GM12878 (cell line): ENCODE results near the gene MRPL16. TPM values are rescaled to one million over a fixed set of nuclear protein-coding genes. Genes with fewer than 3 reads are reported as not detected.

ENCODE experiments used
- ATAC-seq: fragments of 200-7000 bp; cut with Tn5 transposase; 3 replicates; pipeline ENCODE4 v1.9.1; 2020; ENCODE audit warnings: mild to moderate bottlenecking, moderate library complexity
- BruUV-seq: library from RNA; stranded (reverse); fragments of 400-500 nt; replicated peaks from 2 replicates; lab custom pipeline; 2021; lab: Mats Ljungman, UMichigan
- CTCF ChIA-PET: fragments of 300-600 bp; sonication (Branson Sonifier 250); formaldehyde crosslinking; extraction: SDS; loops from one replicate; lab custom pipeline; 2021; ENCODE audit warnings: inconsistent platforms; lab: Yijun Ruan, JAX
- POLR2A ChIA-PET: fragments of 350-600 bp; formaldehyde crosslinking; extraction: SDS; loops from one replicate; lab custom pipeline; 2021; ENCODE audit warnings: inconsistent platforms; lab: Charles Lee
- RAD21 ChIA-PET: fragments of 300-600 bp; sonication (Branson Sonifier 250); formaldehyde crosslinking; loops from one replicate; lab custom pipeline; 2023; ENCODE audit warnings: antibody characterized with exemption; ENCODE audit not compliant: unreplicated experiment; lab: Charles Lee
- SMC1A ChIA-PET: fragments of 300-600 bp; sonication (Branson Sonifier 250); formaldehyde crosslinking; loops from one replicate; lab custom pipeline; 2023; ENCODE audit not compliant: unreplicated experiment, uncharacterized antibody; lab: Charles Lee
- DNase-seq: peaks from one replicate; pipeline ENCODE4 v3.0.0-alpha.2; 2011; ENCODE audit warnings: low read depth, low spot score
- FAIRE-seq: peaks from 3 replicates; lab custom pipeline; 2011; peaks lifted over from hg19 to GRCh38; lab: Jason Lieb, UNC
- H2AFZ ChIP-seq: 2 replicates; pipeline ENCODE4 v1.6.0; 2011; ENCODE audit warnings: low read depth, low read length, control low read depth; ENCODE audit not compliant: control insufficient read depth
- H3K27ac ChIP-seq: 2 replicates; pipeline ENCODE4 v1.5.1; 2011; ENCODE audit warnings: control low read depth; ENCODE audit not compliant: control insufficient read depth, insufficient read depth
- H3K27me3 ChIP-seq, 2 experiments: replicated peaks in 1 of 2; 2 replicates each; pipeline versions ENCODE4 v1.6.0 to v1.6.1; 2011; ENCODE audit warnings: low read length in 1 of 2; ENCODE audit not compliant: control insufficient read depth in 2 of 2, insufficient read depth in 2 of 2
- H3K36me3 ChIP-seq, 2 experiments: 2 replicates each; pipeline ENCODE4 v1.5.1; 2011; ENCODE audit warnings: low read length in 1 of 2; ENCODE audit not compliant: control insufficient read depth in 2 of 2, insufficient read depth in 2 of 2
- H3K4me1 ChIP-seq: 2 replicates; pipeline ENCODE4 v1.6.1; 2011; ENCODE audit warnings: mild to moderate bottlenecking, low read length, moderate library complexity, mixed read lengths; ENCODE audit not compliant: control insufficient read depth, insufficient read depth
- H3K4me2 ChIP-seq: 2 replicates; pipeline ENCODE4 v1.6.0; 2011; ENCODE audit warnings: control low read depth; ENCODE audit not compliant: control insufficient read depth, insufficient read depth
- H3K4me3 ChIP-seq: fragments of 200-600 bp; sonication (generic); 2 replicates; pipeline ENCODE4 v1.5.1; 2016
- H3K79me2 ChIP-seq: 2 replicates; pipeline ENCODE4 v1.6.0; 2011; ENCODE audit warnings: low read length; ENCODE audit not compliant: control insufficient read depth, insufficient read depth
- H3K9ac ChIP-seq: 2 replicates; pipeline ENCODE4 v1.8.0; 2011; ENCODE audit warnings: low read length, control low read depth, mixed read lengths; ENCODE audit not compliant: control insufficient read depth, insufficient read depth
- H3K9me3 ChIP-seq: replicated peaks from 3 replicates; pipeline ENCODE4 v1.5.1; 2011; ENCODE audit warnings: mild to moderate bottlenecking, low read length; ENCODE audit not compliant: control insufficient read depth, insufficient read depth
- H4K20me1 ChIP-seq: 2 replicates; pipeline ENCODE4 v1.6.0; 2011; ENCODE audit not compliant: control insufficient read depth, insufficient read depth
- BHLHE40 ChIP-seq, 2 experiments: fragments of 450-650 bp in 1 of 2; IDR thresholded peaks; 2 replicates each; pipeline ENCODE4 v1.6.1; 2011 to 2017; ENCODE audit warnings: low read depth in 2 of 2, borderline replicate concordance in 1 of 2, improper control_type of control experiment in 1 of 2, low read length in 1 of 2, mild to moderate bottlenecking in 1 of 2
- CHD2 ChIP-seq: IDR thresholded peaks from 2 replicates; pipeline ENCODE4 v1.6.1; 2011; ENCODE audit warnings: low read depth, low read length, improper control_type of control experiment, borderline replicate concordance
- CREM ChIP-seq: IDR thresholded peaks from 2 replicates; pipeline ENCODE4 v1.6.1; 2014; ENCODE audit warnings: antibody characterized with exemption, low read depth
- CUX1 ChIP-seq: IDR thresholded peaks from 2 replicates; pipeline ENCODE4 v1.6.1; 2012; ENCODE audit warnings: improper control_type of control experiment, low read depth, low read length; ENCODE audit not compliant: insufficient replicate concordance
- EZH2 ChIP-seq: IDR thresholded peaks from 2 replicates; pipeline ENCODE4 v1.6.1; 2012; ENCODE audit warnings: low read depth, mild to moderate bottlenecking, control low read depth, inconsistent platforms, low read length, borderline replicate concordance; ENCODE audit not compliant: control insufficient read depth
- IRF4 ChIP-seq: IDR thresholded peaks from 2 replicates; pipeline ENCODE4 v1.6.1; 2011; ENCODE audit warnings: low read depth, low read length
- MTA2 ChIP-seq: fragments of 450-650 bp; IDR thresholded peaks from 2 replicates; pipeline ENCODE4 v1.6.1; 2016; ENCODE audit warnings: low read depth, mild to moderate bottlenecking, moderate library complexity
- MYC ChIP-seq: IDR thresholded peaks from 2 replicates; pipeline ENCODE4 v1.6.1; 2011; ENCODE audit warnings: mild to moderate bottlenecking, low read length, moderate library complexity, inconsistent platforms; ENCODE audit not compliant: insufficient read depth, insufficient replicate concordance, insufficient read length, severe bottlenecking
- NFIC ChIP-seq: IDR thresholded peaks from 2 replicates; pipeline ENCODE4 v1.6.1; 2012; ENCODE audit warnings: low read depth, mild to moderate bottlenecking, inconsistent platforms, low read length, moderate library complexity
- NR2F1 ChIP-seq: fragments of 450-650 bp; conservative IDR thresholded peaks from 2 replicates; pipeline ENCODE4 v1.6.1; 2017; ENCODE audit warnings: mild to moderate bottlenecking
- RB1 ChIP-seq: fragments of 450-650 bp; formaldehyde crosslinking; IDR thresholded peaks from 2 replicates; pipeline ENCODE4 v1.6.1; 2017; ENCODE audit warnings: mild to moderate bottlenecking, borderline replicate concordance
- RCOR1 ChIP-seq: conservative IDR thresholded peaks from 2 replicates; pipeline ENCODE4 v1.6.1; 2012; ENCODE audit warnings: low read depth, low read length, improper control_type of control experiment
- RUNX3 ChIP-seq: IDR thresholded peaks from 2 replicates; pipeline ENCODE4 v1.6.1; 2012; ENCODE audit warnings: low read length, inconsistent platforms
- SMC3 ChIP-seq: IDR thresholded peaks from 2 replicates; pipeline ENCODE4 v1.6.1; 2011; ENCODE audit warnings: low read length, improper control_type of control experiment, borderline replicate concordance
- SPI1 ChIP-seq: IDR thresholded peaks from 2 replicates; pipeline ENCODE4 v1.6.1; 2011; ENCODE audit warnings: low read depth, mild to moderate bottlenecking, low read length, moderate library complexity, borderline replicate concordance; ENCODE audit not compliant: insufficient read depth
- ZNF24 ChIP-seq: fragments of 450-650 bp; IDR thresholded peaks from 2 replicates; pipeline ENCODE4 v1.6.1; 2017; ENCODE audit warnings: antibody characterized with exemption, mild to moderate bottlenecking
- WGBS: methylation state at CpG from one replicate; pipeline ENCODE4 v1.1.6; 2016; ENCODE audit warnings: low lambda C conversion rate; ENCODE audit not compliant: insufficient replicate concordance, insufficient coverage; ENCODE audit errors: missing lambda C conversion rate; 5-methylcytosine and 5-hydroxymethylcytosine counted together
- in situ Hi-C: fragments of 300-500 bp; cut with MboI; formaldehyde crosslinking; loops from 9 replicates; pipeline ENCODE4 v1.14.3; 2018; ENCODE audit warnings: mixed read lengths
- intact Hi-C: fragments of 100-400 bp; cut with micrococcal nuclease; formaldehyde crosslinking; loops from one replicate; pipeline ENCODE4 v1.14.2; 2022; ENCODE audit not compliant: unreplicated experiment
- polyA plus RNA-seq, 11 experiments: library from polyadenylated mRNA; depleted of rRNA in 4 of 11; unstranded in 6 of 11; stranded (reverse) in 5 of 11; fragments of >200 nt; fragmentation: Nextera tagmentation in 4 of 11; fragmentation: Illumina TruSeq in 1 of 11; extraction: Ambion mirVana in 4 of 11; extraction: Trizol in 1 of 11; gene quantifications; 1 replicate in 1 of 11; 2 replicates in 10 of 11; pipeline versions ENCODE4 v1.2.1 to v1.2.3, GENCODE V29; 2011 to 2016; ENCODE audit warnings: inconsistent platforms in 2 of 11, missing spikeins in 2 of 11, low read depth in 1 of 11
- total RNA-seq, 4 experiments: library from RNA; depleted of rRNA in 3 of 4; stranded (reverse); fragments of >200 nt in 3 of 4; fragmentation: Illumina TruSeq in 1 of 4; extraction: Trizol in 1 of 4; gene quantifications; 2 replicates each; pipeline versions ENCODE4 v1.2.1 to v1.2.3, GENCODE V29; 2013 to 2021

The MRPL16 gene
- total and polyA plus RNA-seq, 10 of the 15 experiments (the other 5 are each of a cell fraction or from before 2014, with no cell fraction given): 38.2 to 167 (median 106) TPM

DNA sequence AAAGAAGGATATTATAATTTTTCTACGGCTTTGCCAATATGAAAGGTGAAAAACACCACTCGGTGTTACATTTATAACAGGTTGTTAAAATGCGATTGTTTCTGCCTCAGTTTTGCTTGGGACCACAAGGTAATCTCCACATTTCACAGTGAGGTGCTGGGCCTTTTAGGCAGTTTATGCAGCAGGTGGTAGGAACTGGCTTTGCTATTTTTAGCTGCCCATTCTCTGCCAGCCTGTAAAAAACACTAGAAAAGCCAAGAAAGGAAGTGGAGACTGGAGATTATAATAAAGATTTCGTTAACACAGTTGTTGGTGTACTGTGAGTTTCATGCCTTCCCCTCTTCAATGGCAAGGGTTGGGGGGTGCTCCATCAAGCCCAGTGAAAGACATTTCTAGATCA lies 8.0 kb upstream of the MRPL16 start:
- Histone ChIP-seq H2AFZ (peak overlapping the region; percentile 50), H3K4me2 (no peak overlapping the region; the same call in 1 of the 2 replicates), H3K4me1 (peaks cover 5% of the 10 kb centered on the region; the same call in 1 of the 2 replicates), H4K20me1 (no peaks in the 10 kb centered on the region), H3K79me2 (no peaks in the 10 kb centered on the region), H3K36me3 (no peaks in the 10 kb centered on the region), H3K9ac (no peak overlapping the region), H3K4me3 (no peak overlapping the region), H3K27me3 (no peaks in the 10 kb centered on the region), H3K9me3 (no peaks in the 10 kb centered on the region), H3K27ac (no peak overlapping the region)
- in situ Hi-C loops (no loop called here), intact Hi-C loops (no loop called here)
- DNase-seq: no peak
- SMC1A ChIA-PET: no interaction called here
- no peak for ATAC-seq
- 34% methylated on average over 4 of the region's 4 CpGs for WGBS
- RAD21 ChIA-PET: no interaction called here
- FAIRE-seq: no peak
- POLR2A ChIA-PET: no interaction called here
- no TSS peak for BruUV-seq
- TF ChIP-seq CREM: no peak
- TF ChIP-seq SPI1: no peak
- no peak for TF ChIP-seq NFIC
- TF ChIP-seq RUNX3: no peak
- TF ChIP-seq SMC3: no peak
- TF ChIP-seq CHD2: no peak
- no peak for TF ChIP-seq EZH2
- no peak for TF ChIP-seq ZNF24
- no peak for TF ChIP-seq BHLHE40 (IDR thresholded peaks at IDR 0.05; ENCODE audit: borderline replicate concordance in 1 of 2, low read depth in 2 of 2, low read length in 1 of 2)
- TF ChIP-seq IRF4: no peak
- TF ChIP-seq CUX1: no peak
- no peak for TF ChIP-seq NR2F1
- TF ChIP-seq RB1: no peak
- TF ChIP-seq RCOR1: no peak
- no peak for TF ChIP-seq MTA2
- no peak for TF ChIP-seq MYC
- CTCF ChIA-PET: no interaction called here
